NK-92 (cell line): ENCODE results near the gene GFOD1.

ENCODE experiments used
- DNase-seq: peaks from one replicate; lab custom pipeline; 2025; ENCODE audit not compliant: unreplicated experiment; lab: John Stamatoyannopoulos, UW

The GFOD1 gene

DNA sequence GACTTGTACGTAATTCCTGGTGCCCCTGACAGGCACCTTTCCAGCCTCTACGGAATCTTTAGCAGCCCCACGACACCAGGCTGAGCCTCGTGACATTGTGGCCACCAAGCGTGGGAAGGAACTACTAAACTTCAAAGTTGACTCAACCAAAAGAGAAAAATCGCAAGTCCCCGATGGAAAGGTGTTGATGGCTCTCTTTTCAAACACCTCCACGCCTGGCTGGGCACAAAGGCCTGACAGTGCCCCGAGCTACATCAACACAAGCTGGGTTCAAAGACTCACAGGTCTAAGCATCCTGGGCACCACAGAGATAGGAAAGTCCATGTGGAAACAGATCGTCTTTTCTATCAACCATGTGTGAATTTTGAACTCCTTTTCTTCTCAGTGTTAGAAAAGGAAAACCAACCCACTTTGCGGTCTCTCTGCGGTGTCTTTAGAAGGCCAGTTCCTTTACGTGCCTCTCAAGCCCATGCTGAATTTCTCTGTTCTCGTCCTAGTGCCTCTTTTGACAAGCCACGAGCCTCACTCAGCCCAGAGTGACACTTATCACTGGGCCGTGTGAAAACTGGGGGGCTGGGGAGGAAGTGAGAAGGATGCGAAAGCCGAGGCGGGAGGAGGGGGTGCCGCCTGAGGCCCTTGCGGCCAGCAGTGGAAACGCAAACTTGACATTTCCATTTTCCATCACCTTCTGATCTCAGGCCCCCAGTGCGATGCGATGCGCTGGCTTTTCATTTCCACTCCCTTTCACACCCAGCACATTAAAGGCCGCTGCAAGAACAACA lies 59.4 kb downstream of the GFOD1 start:
- DNase-seq: no peak

DNA sequence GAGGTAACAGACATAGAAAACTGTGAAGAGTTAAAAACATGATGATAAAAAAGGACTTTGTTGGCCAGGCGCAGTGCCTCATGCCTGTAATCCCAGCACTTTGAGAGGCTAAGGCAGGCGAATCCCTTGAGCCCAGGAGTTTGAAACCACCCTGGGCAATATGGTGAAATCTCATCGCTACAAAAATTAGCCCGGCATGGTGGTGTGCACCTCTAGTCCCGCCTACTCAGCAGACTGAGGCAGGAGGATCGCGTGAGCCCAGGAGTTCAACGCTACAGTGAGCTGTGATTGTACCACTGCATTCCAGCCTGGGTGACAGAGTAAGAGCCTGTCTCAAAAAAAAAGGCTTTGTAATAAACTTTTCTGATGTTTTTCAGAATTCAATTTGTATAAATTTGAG lies 60.1 kb downstream of the GFOD1 start:
- DNase-seq: no peak

DNA sequence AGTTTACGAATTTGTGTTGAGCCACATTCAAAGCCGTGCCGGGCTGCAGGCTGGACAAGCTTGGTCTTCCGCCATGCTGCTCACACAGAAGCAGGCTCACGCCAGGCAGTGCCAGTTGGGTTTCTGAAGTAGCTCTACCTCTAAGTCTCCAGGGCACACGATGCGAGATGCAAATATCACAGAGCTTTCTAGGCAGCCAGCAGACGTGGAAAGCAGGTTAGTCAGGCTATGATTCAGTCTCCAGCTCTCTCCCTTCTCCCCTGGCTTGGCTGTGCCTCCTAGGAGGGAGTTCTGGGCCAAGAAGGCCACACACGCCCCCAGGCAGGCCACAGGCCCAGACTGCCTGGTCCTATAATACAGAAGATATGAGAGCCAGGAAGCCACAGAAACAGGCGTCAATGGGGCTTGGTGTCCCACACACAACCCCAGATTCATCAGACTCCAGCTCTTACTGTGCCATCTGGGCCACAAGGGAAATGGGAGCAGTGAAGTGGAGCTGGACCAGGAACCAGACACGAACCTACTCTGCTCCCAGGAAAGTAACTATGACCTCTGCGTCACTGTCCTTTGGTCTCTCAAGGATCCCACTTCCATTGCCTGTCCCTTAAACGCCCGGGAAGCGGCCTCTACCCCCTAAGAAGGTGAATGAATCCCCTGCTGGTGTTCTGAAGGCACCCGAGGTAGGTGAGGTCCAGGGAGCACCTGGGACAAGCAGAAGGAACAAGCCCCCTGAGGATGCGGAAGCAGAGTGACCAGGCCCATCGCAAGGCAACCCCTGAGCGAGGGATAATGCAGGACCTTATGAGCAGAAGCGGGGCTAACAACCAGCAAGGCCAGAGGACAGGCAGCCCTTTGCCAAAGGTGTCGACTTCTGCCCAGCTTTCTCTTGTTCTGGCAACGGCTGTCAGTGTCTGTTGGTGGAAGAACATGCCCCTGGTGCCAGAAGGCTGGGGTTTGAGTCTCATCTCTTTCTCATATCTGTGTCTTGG lies 61.2 kb downstream of the GFOD1 start:
- DNase-seq: no peak

DNA sequence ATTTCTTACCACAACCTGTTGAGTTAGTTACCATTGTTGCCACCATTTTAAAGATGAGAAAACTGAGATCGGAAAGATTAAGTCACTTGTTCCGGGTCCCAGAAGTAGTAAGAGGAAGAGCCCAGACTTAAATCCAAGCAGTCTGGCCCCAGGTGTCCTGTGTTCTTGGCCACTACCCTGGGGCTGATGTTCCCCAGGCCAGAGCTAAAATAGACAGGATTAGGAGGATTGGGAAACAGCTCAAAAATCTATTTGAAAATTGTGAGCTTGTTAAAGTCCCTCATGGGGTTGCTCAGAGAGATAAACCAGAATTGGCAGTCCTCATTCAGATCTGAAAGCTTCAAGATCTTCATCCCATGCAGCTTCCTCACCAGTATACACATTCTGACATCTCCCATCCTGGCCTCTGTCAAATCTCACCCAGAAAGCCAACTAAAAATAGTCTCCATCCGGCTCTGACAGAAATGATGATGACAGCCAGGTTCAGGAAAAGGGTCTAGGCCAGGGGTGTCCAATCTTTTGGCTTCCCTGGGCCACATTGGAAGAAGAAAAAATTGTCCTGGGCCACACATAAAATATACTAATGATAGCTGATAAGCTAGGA lies 62.0 kb downstream of the GFOD1 start:
- no peak for DNase-seq

DNA sequence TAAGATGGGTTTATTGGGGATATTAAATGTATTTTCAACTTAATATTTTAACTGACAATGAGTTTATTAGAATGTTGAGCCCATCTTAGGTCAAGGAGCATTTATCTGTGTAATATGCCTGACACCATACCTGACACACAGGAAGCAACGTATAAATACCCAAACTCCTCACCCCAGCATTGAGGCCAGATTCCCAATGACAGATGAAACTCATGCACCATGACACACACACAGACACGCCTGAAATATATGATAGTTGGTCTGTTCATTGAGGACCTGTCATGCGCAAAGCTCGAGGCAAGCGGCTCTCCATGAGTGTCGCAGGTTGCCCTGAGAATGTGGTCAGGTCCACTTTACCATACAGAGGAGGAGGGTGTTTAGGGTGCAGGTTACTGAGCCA lies 64.1 kb downstream of the GFOD1 start:
- DNase-seq: no peak

DNA sequence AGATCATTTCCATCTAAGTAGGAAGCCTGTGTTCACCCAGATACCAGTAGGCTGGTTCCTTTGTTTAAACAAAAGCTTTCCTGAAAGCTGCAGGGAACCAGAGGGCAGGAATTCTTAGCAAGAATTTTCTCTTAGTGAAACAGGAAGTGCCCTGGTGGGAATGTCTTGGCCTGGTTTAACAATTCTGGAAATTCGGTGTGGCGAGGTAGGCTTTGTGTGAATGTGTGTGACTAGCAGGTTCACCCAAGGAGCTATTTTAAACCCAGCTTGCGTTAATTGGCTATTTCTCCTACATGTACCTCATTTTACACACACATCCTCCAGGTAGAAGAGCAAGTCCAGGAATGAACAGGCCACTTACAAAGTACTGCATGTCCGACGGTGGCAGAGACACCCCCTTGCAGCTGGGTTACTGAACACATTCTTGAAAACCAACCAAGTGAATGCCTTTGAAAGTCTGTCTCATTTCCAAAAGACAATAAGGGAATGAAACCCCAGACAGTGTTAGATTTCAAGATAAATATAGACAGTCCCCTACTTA lies 64.6 kb downstream of the GFOD1 start:
- DNase-seq: no peak

DNA sequence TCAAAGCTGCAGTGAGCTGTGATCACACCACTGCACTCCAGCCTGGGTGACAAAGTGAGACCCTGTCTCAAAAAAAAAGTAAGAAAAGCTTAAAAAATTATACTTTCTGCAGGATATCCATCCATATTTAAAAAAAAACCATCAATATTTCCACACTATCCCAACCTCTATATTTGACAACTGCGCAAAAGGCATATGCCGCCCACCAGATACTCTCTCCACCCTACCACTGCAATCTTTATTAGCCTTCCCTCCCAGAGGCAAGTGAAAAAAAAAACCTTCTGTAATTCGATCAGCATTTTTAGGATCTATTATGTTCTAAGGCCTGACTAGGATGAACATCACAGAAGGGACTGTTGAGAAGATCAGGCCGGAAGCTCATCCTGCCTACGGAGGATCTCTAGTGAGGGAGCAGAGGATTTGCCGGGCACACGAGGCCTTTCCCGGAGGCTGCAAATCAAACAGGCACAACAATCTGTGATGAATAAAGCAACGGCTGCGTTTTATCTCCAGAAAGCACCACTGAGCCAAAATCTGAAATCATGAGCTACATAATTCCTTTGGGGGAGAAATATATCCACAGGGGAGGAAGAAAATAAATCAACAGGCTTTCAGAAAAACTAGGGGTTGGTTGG lies 65.9 kb downstream of the GFOD1 start:
- no peak for DNase-seq

DNA sequence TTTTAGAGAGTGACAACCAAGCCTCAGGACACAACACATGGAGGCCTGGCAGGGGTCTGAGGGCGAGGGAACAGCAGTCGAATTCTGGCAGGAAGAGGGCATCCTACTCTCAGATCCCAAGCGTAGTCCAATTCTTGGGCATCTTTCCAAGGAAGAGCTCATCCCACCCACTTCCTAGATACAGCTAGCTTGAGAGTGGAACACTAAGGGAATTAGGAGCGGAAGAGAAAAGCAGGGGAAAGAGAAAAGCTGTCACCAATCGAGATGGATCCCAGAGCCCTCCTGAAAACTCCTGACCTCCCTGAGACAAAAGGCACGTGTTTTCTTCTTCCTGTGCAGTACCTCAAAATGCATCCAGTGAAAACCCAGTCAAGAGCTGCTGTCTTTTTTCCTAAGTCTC lies 67.1 kb downstream of the GFOD1 start:
- DNase-seq: no peak

DNA sequence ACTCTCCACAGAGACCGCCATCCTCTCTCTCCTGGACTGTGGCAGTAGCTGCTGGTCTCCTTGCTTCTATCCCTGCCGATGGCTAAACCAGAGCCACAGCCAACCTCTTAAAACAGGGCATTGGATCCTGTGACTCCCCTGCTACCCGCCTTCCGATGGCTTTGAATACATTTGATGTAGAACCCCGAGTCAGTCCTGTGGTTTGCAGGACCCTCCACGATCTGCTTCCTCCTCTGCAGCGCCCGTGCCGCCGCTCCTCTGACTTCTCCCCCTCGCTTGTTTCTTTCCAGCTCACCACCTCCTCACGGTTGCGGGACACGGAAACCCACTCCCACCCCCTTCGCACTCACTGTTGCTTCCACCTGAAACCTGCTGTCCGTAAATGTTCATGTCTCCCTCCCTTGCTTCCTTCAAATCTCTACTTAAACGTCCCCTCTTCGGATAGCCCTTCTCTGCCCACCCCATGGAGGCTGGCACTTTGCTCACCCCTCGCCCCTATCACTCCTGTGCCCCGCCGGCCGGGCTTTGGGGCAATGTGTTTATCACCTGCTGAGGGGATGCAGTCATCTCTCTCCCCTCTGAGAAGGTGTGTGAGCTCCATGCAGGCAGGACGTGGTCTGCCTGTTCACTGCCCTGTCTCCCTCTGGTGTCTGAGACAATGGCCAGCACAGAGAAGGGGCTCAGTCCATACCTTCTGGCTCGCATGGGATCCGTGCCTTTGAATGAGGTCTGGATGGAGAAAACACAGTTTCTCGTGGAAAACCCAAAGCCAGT lies 67.8 kb downstream of the GFOD1 start:
- no peak for DNase-seq

DNA sequence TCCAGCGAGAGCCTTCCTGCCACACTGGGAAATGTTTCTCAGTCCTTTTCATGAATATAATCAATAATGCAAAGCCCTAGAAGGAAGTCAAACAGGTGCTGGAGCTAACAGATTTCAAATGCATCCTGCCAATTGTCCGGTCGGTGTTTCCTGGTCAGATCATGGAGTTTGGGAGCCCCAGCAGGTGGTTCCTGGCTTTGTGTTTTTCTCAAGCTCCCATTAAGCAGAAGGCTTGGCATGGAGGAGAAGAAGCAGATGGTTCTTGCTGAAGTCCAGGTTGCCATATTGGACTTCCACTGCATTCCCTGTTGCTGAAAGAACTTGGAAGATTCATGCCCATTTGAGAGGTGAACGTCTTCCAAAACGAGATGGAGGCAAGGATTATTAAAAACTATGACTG lies 68.6 kb downstream of the GFOD1 start:
- no peak for DNase-seq

DNA sequence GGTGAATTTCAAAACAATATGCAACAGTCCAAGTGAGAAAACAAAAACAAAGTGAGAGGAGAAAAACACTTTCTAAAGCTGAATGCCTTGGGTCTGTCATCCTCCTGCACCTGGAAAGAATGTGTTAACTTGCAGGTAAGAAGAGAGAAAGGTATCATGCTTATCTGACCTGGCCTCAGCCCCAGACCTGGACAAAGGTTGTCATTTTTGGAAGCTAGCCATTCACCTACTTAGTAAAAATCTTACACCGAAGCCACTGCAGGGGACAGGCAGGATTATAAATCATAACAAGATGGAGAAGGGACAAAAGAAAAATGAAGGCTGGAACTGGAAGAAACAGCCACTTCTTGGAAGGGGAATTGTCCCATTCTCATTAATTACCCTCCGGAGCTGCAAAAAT lies 69.4 kb downstream of the GFOD1 start:
- DNase-seq: no peak

DNA sequence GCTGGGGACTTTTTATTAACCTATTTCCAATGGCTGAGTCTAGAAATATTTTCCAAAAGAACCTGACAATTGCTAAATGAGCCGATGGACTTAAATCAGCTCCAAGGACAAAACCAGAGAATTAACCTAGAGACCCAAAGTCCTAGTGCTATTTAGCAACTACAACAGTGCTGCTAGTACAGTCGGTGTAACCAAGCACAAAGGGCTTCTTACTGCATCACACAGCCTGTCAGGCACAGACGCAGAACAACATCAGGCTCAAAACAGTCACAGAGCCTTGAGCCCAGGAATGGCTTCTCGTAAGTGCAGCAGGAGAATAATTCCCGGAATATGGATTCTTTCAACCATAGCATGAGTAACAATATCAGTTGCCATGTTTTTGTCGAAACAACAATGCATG lies 70.0 kb downstream of the GFOD1 start:
- no peak for DNase-seq

DNA sequence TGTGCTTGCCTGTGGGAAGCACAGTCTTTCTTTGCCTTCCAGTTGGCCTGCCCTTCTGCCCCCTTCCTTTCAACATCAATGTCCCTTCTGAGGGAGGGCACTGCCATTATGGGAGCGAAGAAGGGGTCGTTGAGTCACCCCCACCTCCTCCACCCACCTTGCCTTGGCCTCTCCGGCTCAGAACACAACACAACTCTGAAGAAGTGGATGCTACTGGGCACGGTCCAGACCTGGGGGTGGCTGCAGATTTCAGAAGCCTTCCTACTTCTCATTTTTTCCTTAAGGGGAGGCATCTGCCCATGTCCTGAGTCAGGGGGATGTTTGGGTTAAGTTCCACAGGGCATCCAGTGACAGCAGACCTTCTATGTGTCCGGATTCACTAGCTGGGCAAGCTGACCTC lies 72.1 kb downstream of the GFOD1 start:
- DNase-seq: no peak

DNA sequence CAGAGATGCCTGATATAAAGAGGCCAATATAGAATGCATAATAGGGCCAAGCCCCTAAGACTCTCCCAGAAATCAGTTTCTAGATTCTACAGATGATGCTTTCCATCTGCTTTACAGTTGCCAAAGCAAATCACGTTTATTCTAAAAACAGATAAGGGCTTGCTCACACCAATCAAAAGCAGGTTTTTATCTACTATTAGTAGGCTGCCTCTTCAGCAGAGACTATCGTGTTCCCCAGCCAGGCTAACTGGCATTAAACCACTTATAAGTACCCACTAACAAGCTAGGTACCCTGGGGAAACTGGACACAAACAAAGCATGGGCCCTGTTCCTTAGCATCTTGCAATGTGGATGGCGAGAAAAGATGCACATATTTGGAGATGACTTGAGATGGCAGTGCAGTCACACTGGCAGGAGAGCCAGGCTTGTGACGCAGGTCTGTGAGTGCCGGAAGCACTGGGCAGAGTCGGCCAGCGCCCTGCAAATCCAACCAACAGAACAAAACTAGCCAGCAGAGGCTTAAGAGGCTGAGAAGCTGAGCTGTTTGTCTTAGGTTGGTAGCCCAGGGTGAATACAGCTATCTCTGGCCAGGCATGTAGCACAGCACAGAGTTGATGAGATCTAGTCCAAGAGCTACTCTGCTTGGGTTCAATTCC lies 73.4 kb downstream of the GFOD1 start:
- no peak for DNase-seq

DNA sequence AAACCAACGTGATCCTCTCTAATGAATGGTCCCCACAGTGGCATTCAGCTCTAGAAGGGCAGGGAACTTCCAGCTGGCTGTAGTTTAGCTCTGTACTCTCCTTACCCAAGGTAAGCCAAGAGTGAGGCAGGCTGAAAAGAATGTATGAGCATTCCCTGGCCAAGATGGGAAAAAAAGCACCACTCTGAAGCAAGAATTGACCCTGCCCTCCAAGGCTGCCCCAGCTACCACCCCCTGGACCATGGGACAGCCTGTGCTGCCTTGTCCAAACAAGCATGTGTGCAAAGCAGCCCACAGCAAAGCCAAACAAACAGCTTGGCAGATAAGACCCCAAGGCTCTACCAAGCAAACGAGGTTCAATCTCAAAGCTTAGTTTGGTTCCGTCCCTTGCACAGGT lies 73.9 kb downstream of the GFOD1 start:
- DNase-seq: no peak

DNA sequence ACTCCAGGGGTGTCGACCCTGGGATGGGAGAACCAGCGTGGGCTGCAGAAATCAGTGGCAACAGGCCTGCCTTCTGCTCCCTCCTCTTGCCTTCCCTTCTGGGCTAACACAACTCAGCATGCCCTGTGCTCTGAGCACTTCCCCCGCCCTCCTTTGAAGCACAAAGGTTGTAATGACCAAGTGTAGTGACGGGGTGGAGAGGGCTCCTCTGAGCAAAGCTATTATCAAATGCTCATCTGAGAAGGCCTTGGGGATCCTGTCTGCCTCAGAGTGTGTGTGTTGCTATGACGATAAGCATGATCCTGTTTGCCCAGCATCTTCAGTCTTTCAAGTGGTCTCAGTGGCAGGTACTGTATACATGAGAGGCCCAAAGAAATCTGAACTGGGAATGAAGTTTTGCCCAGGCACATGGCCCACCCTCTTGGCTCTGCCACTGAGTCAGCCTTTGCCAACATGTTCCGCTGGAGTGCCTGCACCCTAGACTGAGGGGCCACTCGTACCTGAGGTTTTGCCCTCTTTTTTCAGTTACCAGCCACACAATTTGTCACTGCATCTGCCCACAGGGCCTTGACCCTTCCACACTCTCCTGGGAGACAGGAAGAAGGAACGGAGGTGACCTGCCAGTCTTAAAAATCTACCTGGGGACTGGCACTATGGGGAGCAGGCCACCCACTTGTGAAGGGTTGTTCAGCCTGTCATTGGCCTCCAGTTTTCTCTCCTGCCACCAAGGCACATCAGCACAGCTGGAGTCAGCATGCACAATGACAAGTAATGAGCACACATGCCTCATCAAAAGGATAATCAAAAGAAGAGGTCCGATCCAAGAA lies 74.5 kb downstream of the GFOD1 start:
- DNase-seq: no peak

DNA sequence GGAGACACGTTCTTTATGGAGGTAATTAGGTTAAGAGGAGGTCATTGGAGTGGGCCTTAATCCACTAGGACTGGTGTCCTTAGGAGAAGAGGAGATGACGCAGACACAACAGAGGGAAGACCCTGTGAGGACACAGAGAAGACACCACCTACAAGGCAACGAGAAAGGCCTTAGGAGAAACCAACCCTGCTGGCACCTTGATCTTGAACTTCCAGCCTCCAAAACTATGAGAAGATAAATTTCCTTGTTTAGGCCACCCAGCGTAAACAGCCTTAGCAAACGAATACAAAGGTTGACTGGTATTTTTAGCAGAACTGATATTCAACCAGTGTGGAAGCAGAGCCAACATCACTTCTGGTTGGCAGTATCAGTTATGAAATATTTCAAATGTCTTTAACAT lies 75.2 kb downstream of the GFOD1 start:
- no peak for DNase-seq

DNA sequence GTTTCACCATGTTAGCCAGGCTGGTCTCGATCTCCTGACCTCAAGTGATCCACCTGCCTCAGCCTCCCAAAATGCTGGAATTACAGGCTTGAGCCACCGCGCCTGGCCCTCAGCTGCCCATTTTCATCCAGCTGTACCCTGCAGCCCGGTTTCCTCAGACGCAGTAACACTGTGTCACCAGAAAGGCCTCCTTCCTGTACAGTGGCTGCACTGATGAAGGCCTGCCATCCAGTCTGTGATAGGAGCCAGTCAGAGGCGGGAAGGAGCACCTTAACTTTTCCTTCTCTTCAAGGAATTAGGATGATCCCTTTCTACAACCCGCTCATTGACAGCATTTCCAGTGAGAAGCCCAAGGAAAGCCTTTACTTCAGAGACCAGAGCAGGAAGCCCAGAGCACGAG lies 75.9 kb downstream of the GFOD1 start:
- no peak for DNase-seq

DNA sequence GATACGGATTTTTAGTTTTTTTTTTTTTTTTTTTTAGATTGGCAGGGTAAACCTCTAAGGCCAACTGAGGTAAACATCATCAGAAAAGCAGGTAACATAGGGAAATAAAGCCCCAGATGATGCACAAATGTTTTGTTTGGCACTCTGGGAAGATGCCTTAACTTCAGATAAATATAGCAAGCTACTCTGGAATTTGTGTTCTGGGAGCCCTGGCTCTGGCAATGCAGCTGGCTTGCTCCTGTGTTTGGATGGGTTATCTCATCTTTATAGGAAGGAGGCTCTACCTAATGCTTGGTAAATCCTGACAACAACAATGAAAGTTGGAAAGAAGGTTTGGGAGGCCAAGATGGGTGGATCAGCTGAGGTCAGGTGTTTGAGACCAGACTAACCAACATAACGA lies 77.4 kb downstream of the GFOD1 start:
- no peak for DNase-seq
